Activated CD8-positive, alpha-beta T cell treated with anti-CD3 and anti-CD28 coated beads, Interleukin-2, amount 10 ng/mL, durations not matched to agents 7 days and 5 days (primary cell): ENCODE data around the gene TPRA1. TPM values are rescaled to one million over a fixed set of nuclear protein-coding genes. Genes with fewer than 3 reads are reported as not detected.
"Not testable (repeated sequence)": the region's sequence is repeated elsewhere in the genome, so short reads cannot be mapped to it uniquely, and the experiment has no call there.

Experiments used
- ATAC-seq: fragments of 150-1000 bp; cut with Tn5 transposase; one replicate; pipeline ENCODE4 v1.10.0; 2021; ENCODE audit warnings: moderate library complexity
- CTCF ChIA-PET: fragments of 350-600 bp; sonication (Branson Sonifier 250); formaldehyde crosslinking; loops from one replicate; lab custom pipeline; 2021; ENCODE audit warnings: antibody characterized with exemption; lab: Charles Lee
- POLR2A ChIA-PET: fragments of 350-600 bp; sonication (Branson Sonifier 250); formaldehyde crosslinking; loops from one replicate; lab custom pipeline; 2021; ENCODE audit warnings: antibody characterized with exemption; lab: Charles Lee
- DNase-seq: peaks from one replicate; pipeline ENCODE4 v3.0.0-alpha.2; 2020
- H3K27ac Mint-ChIP-seq: one replicate; pipeline ENCODE4 v1.8.0; 2021; ENCODE audit warnings: mild to moderate bottlenecking, mixed read lengths
- H3K27me3 Mint-ChIP-seq: one replicate; pipeline ENCODE4 v1.8.0; 2021; ENCODE audit warnings: low read depth, mixed read lengths
- H3K36me3 Mint-ChIP-seq: one replicate; pipeline ENCODE4 v1.8.0; 2021; ENCODE audit warnings: low read depth, mixed read lengths
- H3K4me1 Mint-ChIP-seq: one replicate; pipeline ENCODE4 v1.8.0; 2021; ENCODE audit warnings: low read depth, mixed read lengths
- H3K4me3 Mint-ChIP-seq: one replicate; pipeline ENCODE4 v1.8.0; 2021; ENCODE audit warnings: mild to moderate bottlenecking, mixed read lengths
- H3K9me3 Mint-ChIP-seq: one replicate; pipeline ENCODE4 v1.8.0; 2022; ENCODE audit warnings: mixed read lengths; ENCODE audit not compliant: insufficient read depth
- total RNA-seq, 2 experiments: library from RNA; stranded (reverse); gene quantifications; one replicate each; pipeline ENCODE4 v1.2.3, GENCODE V29; 2021

TPRA1 gene
- total RNA-seq, 2 experiments from 2014 or later = 27.0 to 27.9 TPM

DNA sequence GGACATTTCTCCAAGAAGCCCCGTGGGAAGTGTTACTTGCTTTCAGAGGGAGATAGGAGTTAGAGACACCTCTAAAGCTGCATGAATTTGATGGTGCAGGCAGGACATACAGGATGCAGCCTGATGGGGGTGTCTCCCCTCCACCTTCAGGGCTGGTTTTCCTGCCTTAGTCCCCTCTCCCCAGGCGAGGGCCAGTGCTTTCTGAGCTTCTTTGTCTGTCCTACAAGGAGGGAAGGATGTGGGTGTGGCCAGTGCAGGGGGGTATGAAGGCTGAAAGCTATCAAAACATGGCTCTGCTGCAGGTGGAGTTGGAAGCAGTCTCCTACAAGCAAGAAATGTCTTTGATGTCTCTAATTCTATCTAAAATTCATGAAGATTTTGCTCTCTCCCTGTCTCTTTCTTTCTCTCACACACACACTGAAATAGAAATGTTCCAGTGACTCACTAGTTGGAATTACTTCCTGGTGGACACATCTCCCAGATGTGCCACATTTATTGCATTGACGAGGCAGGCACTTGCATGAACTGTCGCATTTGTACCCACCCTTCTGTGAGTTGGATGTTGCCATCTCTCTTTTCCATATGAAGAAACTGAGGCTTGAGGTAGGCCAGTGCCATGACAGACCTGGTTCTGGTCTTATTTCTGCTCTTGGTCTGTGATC lies 24.5 kb upstream of the TPRA1 start:
- Mint-ChIP-seq H3K36me3 (peaks cover 84% of the 10 kb centered on the region), H3K4me1 (peaks cover 48% of the 10 kb centered on the region), H3K4me3 (no peak overlapping the region), H3K9me3 (no peaks in the 10 kb centered on the region), H3K27me3 (no peaks in the 10 kb centered on the region), H3K27ac (peak overlapping the region; percentile 35)
- DNase-seq = no peak
- POLR2A ChIA-PET = no interaction called here
- CTCF ChIA-PET = no interaction called here
- no peak for ATAC-seq

DNA sequence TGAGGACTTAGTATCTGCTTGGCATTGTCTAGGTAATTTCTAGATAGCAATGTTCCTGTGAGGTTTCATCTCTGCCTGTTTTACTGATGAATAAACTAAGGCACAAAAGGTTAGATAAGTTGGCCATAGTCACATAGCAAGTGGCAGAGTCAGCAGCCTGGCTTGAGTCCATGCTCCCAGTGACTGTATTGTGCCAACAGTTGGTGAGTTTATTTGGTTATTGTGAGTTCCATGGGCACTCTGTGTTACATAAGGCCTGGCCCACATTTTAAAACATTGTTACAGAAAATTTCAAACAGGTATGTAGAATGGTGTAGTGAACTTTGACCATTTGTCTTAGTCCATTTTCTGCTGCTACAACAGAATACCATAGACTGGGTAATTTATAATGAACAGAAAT lies 22.9 kb upstream of the TPRA1 start:
- ChIA-PET CTCF (no interaction called here), POLR2A (no interaction called here)
- ATAC-seq (no peak), DNase-seq (no peak)
- Mint-ChIP-seq H3K27me3 (no peaks in the 10 kb centered on the region), H3K36me3 (peaks cover 84% of the 10 kb centered on the region), H3K4me1 (peaks cover 55% of the 10 kb centered on the region), H3K4me3 (no peak overlapping the region), H3K27ac (peak overlapping the region; percentile 22), H3K9me3 (no peaks in the 10 kb centered on the region)

DNA sequence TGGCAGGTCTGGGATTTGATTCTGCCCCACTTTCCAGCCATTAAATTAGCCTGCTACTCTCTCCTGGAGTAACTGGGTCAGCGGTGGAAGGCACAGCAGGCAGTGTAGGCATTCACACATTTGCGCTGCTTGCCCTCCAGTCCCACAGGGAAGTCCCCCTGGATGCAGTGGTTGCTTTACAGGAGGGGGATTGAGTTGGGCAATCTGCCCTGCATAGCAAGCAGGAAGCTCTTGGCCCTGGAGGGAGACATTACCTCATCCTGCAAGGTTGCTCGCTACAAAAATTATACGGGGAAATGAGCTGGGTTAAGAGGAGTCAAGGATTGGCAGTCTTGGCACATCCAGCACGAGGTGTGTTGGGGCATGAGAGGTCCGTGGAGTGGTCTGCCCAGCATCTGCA lies 22.4 kb upstream of the TPRA1 start:
- peaks cover 54% of the 10 kb centered on the region for H3K4me1 Mint-ChIP-seq
- ChIA-PET CTCF (no interaction called here), POLR2A (no interaction called here)
- ATAC-seq (no peak), DNase-seq (no peak)
- no peak overlapping the region for H3K27ac Mint-ChIP-seq
- no peaks in the 10 kb centered on the region for H3K9me3 Mint-ChIP-seq
- H3K4me3 Mint-ChIP-seq = no peak overlapping the region
- peaks cover 84% of the 10 kb centered on the region for H3K36me3 Mint-ChIP-seq
- H3K27me3 Mint-ChIP-seq = no peaks in the 10 kb centered on the region

DNA sequence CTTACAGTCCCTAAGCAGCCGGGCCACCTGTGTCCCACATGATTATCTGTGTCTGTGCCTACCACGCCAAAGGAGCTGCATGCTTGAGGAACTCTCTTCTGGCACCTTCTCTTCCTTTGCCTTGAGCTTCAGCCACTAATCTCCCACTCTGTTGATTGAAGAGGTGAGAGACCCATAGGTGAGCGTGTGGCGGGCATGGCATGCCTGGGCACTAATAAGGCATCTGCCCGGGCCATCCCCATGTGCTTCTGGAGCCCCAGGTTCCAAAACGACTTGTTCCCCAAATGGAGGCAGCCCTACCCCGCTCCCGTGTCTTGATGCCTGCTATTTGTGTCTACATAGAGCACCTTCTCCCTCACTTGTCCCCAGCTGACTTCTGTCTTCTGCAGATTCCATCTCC lies 20.7 kb upstream of the TPRA1 start:
- peaks cover 85% of the 10 kb centered on the region for H3K36me3 Mint-ChIP-seq
- H3K27me3 Mint-ChIP-seq = no peaks in the 10 kb centered on the region
- no peaks in the 10 kb centered on the region for H3K9me3 Mint-ChIP-seq
- DNase-seq (no peak), ATAC-seq (no peak)
- ChIA-PET POLR2A (interaction anchor here (0.9 to 3.4 kb wide), 2 partner anchors 13 to 60 kb away, joined by 3 to 15 read pairs; partner anchors contain the start of gene MCM2), CTCF (interaction anchor here (0.9 to 1.5 kb wide), 3 partner anchors 11 to 36 kb away, joined by 3 to 9 read pairs (median 4); no protein-coding TSS in a partner anchor)
- peaks cover 42% of the 10 kb centered on the region for H3K4me1 Mint-ChIP-seq
- H3K4me3 Mint-ChIP-seq = no peak overlapping the region
- H3K27ac Mint-ChIP-seq = no peak overlapping the region

DNA sequence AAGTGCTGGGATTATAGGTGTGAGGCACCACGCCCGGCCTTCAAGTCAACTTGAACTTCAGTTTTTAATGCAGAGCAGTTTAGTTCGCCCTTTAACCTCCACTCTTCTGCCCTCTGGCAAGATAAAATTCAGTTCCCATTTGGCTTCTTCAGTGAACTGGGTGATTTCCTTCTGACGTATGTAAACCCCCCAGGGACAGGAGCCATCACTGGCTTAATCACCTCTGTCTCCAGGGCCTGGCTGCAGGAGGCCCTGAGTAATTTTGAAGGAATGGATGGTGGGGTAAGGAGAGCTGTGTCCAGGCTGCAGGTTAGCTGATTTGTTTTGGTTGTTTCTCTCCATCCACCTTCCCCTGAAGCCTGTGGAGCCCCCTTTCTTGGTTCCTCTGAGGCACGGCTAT lies 19.6 kb upstream of the TPRA1 start:
- no peak for ATAC-seq
- Mint-ChIP-seq H3K36me3 (peaks cover 85% of the 10 kb centered on the region), H3K27ac (no peak overlapping the region), H3K27me3 (no peaks in the 10 kb centered on the region), H3K4me1 (peaks cover 31% of the 10 kb centered on the region), H3K4me3 (no peak overlapping the region), H3K9me3 (no peaks in the 10 kb centered on the region)
- POLR2A ChIA-PET = interaction anchor here (0.9 to 3.4 kb wide), 2 partner anchors 12 to 61 kb away, joined by 3 to 15 read pairs; partner anchors contain the start of gene MCM2
- DNase-seq = no peak
- CTCF ChIA-PET = interaction anchor here (1.5 kb wide), 1 partner anchor 35 kb away, joined by 9 read pairs; no protein-coding TSS in a partner anchor

DNA sequence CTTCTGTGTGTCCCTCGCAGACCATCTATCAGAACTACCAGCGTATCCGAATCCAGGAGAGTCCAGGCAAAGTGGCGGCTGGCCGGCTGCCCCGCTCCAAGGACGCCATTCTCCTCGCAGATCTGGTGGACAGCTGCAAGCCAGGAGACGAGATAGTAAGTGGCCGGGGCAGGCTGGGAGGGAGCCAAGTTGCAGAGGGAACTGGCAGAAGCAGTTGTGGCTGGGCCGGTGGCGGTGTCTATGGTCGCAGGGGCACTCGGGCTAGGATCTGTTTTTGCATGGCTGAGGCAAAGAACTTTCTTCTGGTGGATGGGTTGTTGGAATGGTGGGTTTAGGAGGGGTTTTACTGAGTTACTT lies 17.8 kb upstream of the TPRA1 start:
- ATAC-seq = no peak
- no peaks in the 10 kb centered on the region for H3K9me3 Mint-ChIP-seq
- peaks cover 79% of the 10 kb centered on the region for H3K36me3 Mint-ChIP-seq
- CTCF ChIA-PET = interaction anchor here (1.6 to 2.4 kb wide), 2 partner anchors 10 to 33 kb away, joined by 4 to 5 read pairs; partner anchors contain the start of gene MCM2
- no peak overlapping the region for H3K4me3 Mint-ChIP-seq
- H3K4me1 Mint-ChIP-seq = peaks cover 22% of the 10 kb centered on the region
- H3K27me3 Mint-ChIP-seq = no peaks in the 10 kb centered on the region
- DNase-seq = no peak
- H3K27ac Mint-ChIP-seq = peak overlapping the region; percentile 9
- POLR2A ChIA-PET = interaction anchor here (3.4 kb wide), 1 partner anchor 10 kb away, joined by 15 read pairs; the partner anchor contains the start of gene MCM2

DNA sequence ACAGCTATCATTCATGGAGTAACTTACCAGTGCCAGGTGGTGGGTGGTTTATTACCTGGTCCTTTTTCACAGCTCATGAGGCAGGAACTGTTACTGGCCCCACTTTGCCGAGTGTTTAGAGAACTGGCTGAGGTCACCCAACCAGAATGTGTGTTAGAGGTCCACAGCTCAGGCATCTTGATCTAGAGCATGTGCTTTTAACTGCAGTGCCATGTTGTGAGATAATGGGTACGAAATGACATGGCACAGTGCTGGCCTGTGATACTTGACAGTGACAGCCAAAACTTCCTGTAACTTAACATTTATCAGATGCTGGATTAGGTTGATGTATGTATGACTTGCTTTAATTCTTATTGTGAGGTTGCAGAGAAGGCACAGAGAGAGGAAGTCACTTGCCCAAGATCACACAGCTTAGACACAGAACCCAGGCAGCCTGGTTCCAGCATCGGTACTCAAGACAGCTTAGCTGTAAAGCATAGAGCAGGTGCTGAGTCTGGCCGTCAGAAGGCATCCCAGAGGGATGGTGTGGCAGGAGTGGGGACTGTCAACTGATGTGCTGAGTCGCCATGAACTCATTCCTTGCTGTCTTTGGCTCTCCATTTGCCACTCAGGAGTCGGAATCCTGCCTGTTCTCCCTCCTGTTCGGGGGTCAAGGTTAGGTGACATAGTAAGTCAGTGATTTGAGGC lies 17.3 kb upstream of the TPRA1 start:
- no peak overlapping the region for H3K27ac Mint-ChIP-seq
- ChIA-PET CTCF (interaction anchor here (1.6 to 2.4 kb wide), 2 partner anchors 10 to 32 kb away, joined by 4 to 5 read pairs; partner anchors contain the start of gene MCM2), POLR2A (interaction anchor here (0.8 to 3.4 kb wide), 5 partner anchors 9 to 64 kb away, joined by 3 to 16 read pairs (median 3); partner anchors contain the start of genes MCM2 and TPRA1)
- H3K36me3 Mint-ChIP-seq = peaks cover 74% of the 10 kb centered on the region
- no peaks in the 10 kb centered on the region for H3K9me3 Mint-ChIP-seq
- ATAC-seq = no peak
- H3K27me3 Mint-ChIP-seq = no peaks in the 10 kb centered on the region
- peaks cover 23% of the 10 kb centered on the region for H3K4me1 Mint-ChIP-seq
- DNase-seq = no peak
- H3K4me3 Mint-ChIP-seq = no peak overlapping the region

DNA sequence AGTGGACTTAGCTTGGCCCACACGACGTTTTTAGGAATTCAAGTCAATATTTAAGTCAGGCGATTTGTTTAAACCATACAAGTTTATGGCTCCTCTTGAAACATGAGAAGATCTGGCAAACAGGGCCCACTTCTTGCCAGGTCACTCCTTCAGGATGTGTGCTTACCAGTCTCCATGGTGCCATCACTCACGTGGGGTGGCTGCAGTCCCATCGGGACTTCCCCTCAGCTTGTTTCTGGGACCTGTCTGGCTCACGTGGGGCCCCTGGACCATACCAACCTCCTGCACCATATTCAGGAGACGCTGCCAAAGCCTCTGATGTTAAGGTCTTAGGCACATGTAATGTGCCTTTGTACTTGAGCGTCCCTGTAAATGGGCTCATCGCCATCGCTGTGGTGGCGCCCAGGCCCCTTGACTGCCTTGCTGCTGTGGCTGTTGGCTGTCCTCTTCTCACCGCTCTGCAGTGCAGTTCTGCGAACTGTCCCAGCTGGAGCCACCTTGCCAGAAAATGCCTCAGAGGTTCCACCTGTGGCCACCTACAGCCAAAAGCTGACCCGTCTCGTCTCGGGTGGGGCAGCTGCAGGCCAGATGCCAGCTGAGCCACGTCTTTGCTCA lies 16.6 kb upstream of the TPRA1 start:
- Mint-ChIP-seq H3K27me3 (no peaks in the 10 kb centered on the region), H3K4me3 (no peak overlapping the region), H3K27ac (no peak overlapping the region), H3K9me3 (no peaks in the 10 kb centered on the region), H3K36me3 (peaks cover 73% of the 10 kb centered on the region), H3K4me1 (peaks cover 28% of the 10 kb centered on the region)
- DNase-seq = no peak
- ATAC-seq = no peak
- CTCF ChIA-PET = interaction anchor here (1.6 to 2.4 kb wide), 2 partner anchors 9 to 32 kb away, joined by 4 to 5 read pairs; partner anchors contain the start of gene MCM2
- POLR2A ChIA-PET = interaction anchor here (0.8 to 2.5 kb wide), 4 partner anchors 9 to 65 kb away, joined by 3 to 16 read pairs (median 3); partner anchors contain the start of genes MCM2 and TPRA1

DNA sequence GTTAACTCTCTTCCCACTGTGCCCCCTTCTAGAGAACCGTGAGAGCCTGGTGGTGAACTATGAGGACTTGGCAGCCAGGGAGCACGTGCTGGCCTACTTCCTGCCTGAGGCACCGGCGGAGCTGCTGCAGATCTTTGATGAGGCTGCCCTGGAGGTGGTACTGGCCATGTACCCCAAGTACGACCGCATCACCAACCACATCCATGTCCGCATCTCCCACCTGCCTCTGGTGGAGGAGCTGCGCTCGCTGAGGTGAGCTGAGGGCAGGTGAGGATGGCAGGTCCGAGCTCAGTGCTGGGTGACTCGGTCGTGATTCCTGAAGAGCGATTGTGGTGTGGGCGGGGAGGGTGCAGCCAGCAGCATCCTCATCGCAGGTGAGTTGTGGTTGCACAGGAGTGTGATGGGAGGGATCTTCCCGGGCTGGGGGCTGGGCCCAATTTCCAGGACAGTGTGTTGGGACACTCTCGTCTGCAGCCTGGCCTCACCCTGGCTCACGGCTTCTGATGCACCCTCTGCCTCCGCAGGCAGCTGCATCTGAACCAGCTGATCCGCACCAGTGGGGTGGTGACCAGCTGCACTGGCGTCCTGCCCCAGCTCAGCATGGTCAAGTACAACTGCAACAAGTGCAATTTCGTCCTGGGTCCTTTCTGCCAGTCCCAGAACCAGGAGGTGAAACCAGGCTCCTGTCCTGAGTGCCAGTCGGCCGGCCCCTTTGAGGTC lies 15.7 kb upstream of the TPRA1 start:
- CTCF ChIA-PET = interaction anchor here (2.4 kb wide), 1 partner anchor 31 kb away, joined by 5 read pairs; no protein-coding TSS in a partner anchor
- DNase-seq = no peak

DNA sequence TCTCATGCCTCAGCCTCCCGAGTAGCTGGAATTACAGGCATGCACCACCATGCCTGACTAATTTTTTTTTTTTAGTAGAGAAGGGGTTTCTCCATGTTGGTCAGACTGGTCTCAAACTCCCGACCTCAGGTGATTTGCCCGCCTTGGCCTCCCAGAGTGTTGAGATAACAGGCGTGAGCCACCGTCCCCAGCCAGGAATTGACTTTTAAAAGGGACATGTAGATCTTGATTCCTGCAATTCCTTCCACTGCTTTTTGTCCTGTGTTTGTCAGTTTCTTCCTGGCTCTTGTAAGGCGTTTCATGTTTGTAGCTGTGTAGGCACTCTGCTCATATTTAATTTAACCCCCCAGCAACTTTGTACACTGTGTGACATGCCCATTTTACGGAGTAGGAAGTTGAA lies 15.0 kb upstream of the TPRA1 start:
- H3K4me3 Mint-ChIP-seq, CTCF ChIA-PET, DNase-seq, H3K27me3 Mint-ChIP-seq, ATAC-seq, H3K9me3 Mint-ChIP-seq: not testable (repeated sequence)
- POLR2A ChIA-PET = interaction anchor here (0.6 to 2.5 kb wide), 3 partner anchors 7 to 523 kb away, joined by 3 to 16 read pairs (median 3); partner anchors contain the start of gene MCM2
- H3K36me3 Mint-ChIP-seq = peaks cover 80% of the 10 kb centered on the region
- H3K4me1 Mint-ChIP-seq = peaks cover 42% of the 10 kb centered on the region
- peak overlapping the region; percentile 15 for H3K27ac Mint-ChIP-seq

More for the DNA sequence above, 15.7 kb upstream of the TPRA1 start:
- Mint-ChIP-seq H3K27me3 (no peaks in the 10 kb centered on the region), H3K9me3 (no peaks in the 10 kb centered on the region), H3K4me3 (no peak overlapping the region), H3K4me1 (peaks cover 36% of the 10 kb centered on the region), H3K27ac (peak overlapping the region; percentile 15), H3K36me3 (peaks cover 77% of the 10 kb centered on the region)
- POLR2A ChIA-PET = interaction anchor here (1.1 to 2.5 kb wide), 2 partner anchors 8 to 17 kb away, joined by 3 to 16 read pairs; partner anchors contain the start of gene MCM2
- ATAC-seq = no peak
